Mesenchymal stem cell (in vitro differentiated cells and primary cell): ENCODE data around the gene IFNL2.

Experiments
- DNase-seq: peaks from one replicate; pipeline ENCODE4 v3.0.0-alpha.2; 2013
- H2AFZ ChIP-seq: one replicate; pipeline ENCODE4 v1.6.1; 2013; ENCODE audit warnings: low read depth, mild to moderate bottlenecking, control low read depth, inconsistent platforms, low read length, moderate library complexity
- H2AK5ac ChIP-seq: 2 replicates; pipeline ENCODE4 v1.6.1; 2013; ENCODE audit warnings: low read length, moderate library complexity, mild to moderate bottlenecking, inconsistent platforms; ENCODE audit not compliant: severe bottlenecking
- H2BK120ac ChIP-seq: one replicate; pipeline ENCODE4 v1.6.1; 2013; ENCODE audit warnings: low read depth, mild to moderate bottlenecking, inconsistent platforms, low read length, moderate library complexity
- H2BK12ac ChIP-seq, 2 experiments: one replicate each; pipeline ENCODE4 v1.6.1; 2013; ENCODE audit warnings: inconsistent platforms in 2 of 2, low read length in 2 of 2, mild to moderate bottlenecking in 2 of 2, moderate library complexity in 2 of 2, control low read depth in 1 of 2
- H2BK15ac ChIP-seq: one replicate; pipeline ENCODE4 v1.6.1; 2013; ENCODE audit warnings: mild to moderate bottlenecking, low read depth, inconsistent platforms; ENCODE audit not compliant: poor library complexity, severe bottlenecking
- H2BK5ac ChIP-seq: 2 replicates; pipeline ENCODE4 v1.6.1; 2013; ENCODE audit warnings: low read depth, mild to moderate bottlenecking, low read length, control low read depth, inconsistent platforms; ENCODE audit not compliant: poor library complexity, severe bottlenecking
- H3K14ac ChIP-seq, 2 experiments: one replicate each; pipeline ENCODE4 v1.6.1; 2013; ENCODE audit warnings: inconsistent platforms in 2 of 2, low read length in 2 of 2, control low read depth in 1 of 2, mild to moderate bottlenecking in 1 of 2, moderate library complexity in 1 of 2
- H3K18ac ChIP-seq, 2 experiments: one replicate each; pipeline ENCODE4 v1.6.1; 2013; ENCODE audit warnings: inconsistent platforms in 2 of 2, low read length in 2 of 2, control low read depth in 1 of 2, low read depth in 1 of 2, mild to moderate bottlenecking in 1 of 2
- H3K23ac ChIP-seq, 2 experiments: one replicate each; pipeline ENCODE4 v1.6.1; 2013; ENCODE audit warnings: inconsistent platforms in 2 of 2, low read length in 2 of 2, mild to moderate bottlenecking in 2 of 2, moderate library complexity in 2 of 2, control low read depth in 1 of 2
- H3K27ac ChIP-seq: 2 replicates; pipeline ENCODE4 v1.5.1; 2013; ENCODE audit warnings: mild to moderate bottlenecking, moderate library complexity, low read length, control low read depth, inconsistent platforms; ENCODE audit not compliant: poor library complexity, severe bottlenecking
- H3K27me3 ChIP-seq, 2 experiments: 2 replicates each; pipeline versions ENCODE4 v1.6.1 to v1.7.0; 2013; ENCODE audit warnings: low read length in 2 of 2, mild to moderate bottlenecking in 2 of 2, moderate library complexity in 2 of 2, control low read depth in 1 of 2, inconsistent platforms in 1 of 2; ENCODE audit not compliant: control insufficient read depth in 1 of 2, insufficient read depth in 1 of 2
- H3K36me3 ChIP-seq, 2 experiments: 2 replicates each; pipeline versions ENCODE4 v1.6.1 to v1.7.0; 2013; ENCODE audit warnings: low read length in 2 of 2, control low read depth in 1 of 2, inconsistent platforms in 1 of 2, low read depth in 1 of 2, mild to moderate bottlenecking in 1 of 2; ENCODE audit not compliant: insufficient read depth in 2 of 2, control insufficient read depth in 1 of 2
- H3K4ac ChIP-seq, 2 experiments: one replicate each; pipeline ENCODE4 v1.6.1; 2013; ENCODE audit warnings: inconsistent platforms in 2 of 2, low read length in 2 of 2, mild to moderate bottlenecking in 2 of 2, moderate library complexity in 2 of 2, control low read depth in 1 of 2, low read depth in 1 of 2
- H3K4me1 ChIP-seq: 2 replicates; pipeline ENCODE4 v1.6.1; 2013; ENCODE audit warnings: low read depth, low read length, control low read depth; ENCODE audit not compliant: control insufficient read depth, insufficient read depth
- H3K4me2 ChIP-seq: 2 replicates; pipeline ENCODE4 v1.6.1; 2013; ENCODE audit warnings: low read length, mild to moderate bottlenecking, inconsistent platforms; ENCODE audit not compliant: poor library complexity, severe bottlenecking
- H3K4me3 ChIP-seq, 2 experiments: 2 replicates each; pipeline versions ENCODE4 v1.5.1 to v1.7.0; 2013; ENCODE audit warnings: low read length in 2 of 2, mild to moderate bottlenecking in 2 of 2, control low read depth in 1 of 2, low read depth in 1 of 2; ENCODE audit not compliant: insufficient read depth in 1 of 2
- H3K79me1 ChIP-seq: replicated peaks from 2 replicates; pipeline ENCODE4 v1.6.1; 2013; ENCODE audit warnings: mild to moderate bottlenecking, control low read depth, low read length, inconsistent platforms; ENCODE audit not compliant: poor library complexity, severe bottlenecking
- H3K9ac ChIP-seq: 2 replicates; pipeline ENCODE4 v1.7.0; 2013; ENCODE audit warnings: mild to moderate bottlenecking, low read length, moderate library complexity
- H3K9me3 ChIP-seq: 2 replicates; pipeline ENCODE4 v1.7.0; 2013; ENCODE audit warnings: mild to moderate bottlenecking, low read length; ENCODE audit not compliant: control insufficient read depth
- H4K8ac ChIP-seq: one replicate; pipeline ENCODE4 v1.6.1; 2013; ENCODE audit warnings: inconsistent platforms, mild to moderate bottlenecking, low read length, moderate library complexity
- H4K91ac ChIP-seq: one replicate; pipeline ENCODE4 v1.6.1; 2013; ENCODE audit warnings: mild to moderate bottlenecking, low read length, inconsistent platforms
- WGBS: methylation state at CpG from one replicate; pipeline ENCODE4 v1.1.7; 2013; ENCODE audit warnings: mixed read lengths; 5-methylcytosine and 5-hydroxymethylcytosine counted together

Gene IFNL2

GRCh38 chr19:39230096-39230764, 38.0 kb upstream of the IFNL2 start:
- WGBS, result 45% methylated on average over 1 of the region's 2 CpGs
- no peak overlapping the region for H3K14ac ChIP-seq
- H3K27me3 ChIP-seq, result peaks cover 15 to 38% of the 10 kb centered on the region in 2 experiments
- no peak overlapping the region for H2BK5ac ChIP-seq
- peaks cover 4% of the 10 kb centered on the region for H3K9me3 ChIP-seq
- H3K4me1 ChIP-seq, result peaks cover 2% of the 10 kb centered on the region
- no peak overlapping the region for H3K27ac ChIP-seq
- H3K4me3 ChIP-seq, result no peak overlapping the region
- H3K18ac ChIP-seq, result no peak overlapping the region
- no peak overlapping the region for H3K4ac ChIP-seq
- H2BK15ac ChIP-seq, result no peak overlapping the region
- no peak overlapping the region for H4K91ac ChIP-seq
- H2BK12ac ChIP-seq, result no peak overlapping the region
- no peak overlapping the region for H2AFZ ChIP-seq
- H2BK120ac ChIP-seq, result no peak overlapping the region
- H3K36me3 ChIP-seq, result no peaks in the 10 kb centered on the region
- H2AK5ac ChIP-seq, result no peak overlapping the region
- H3K79me1 ChIP-seq, result no peaks in the 10 kb centered on the region
- H3K4me2 ChIP-seq, result no peak overlapping the region
- DNase-seq, result no peak
- H4K8ac ChIP-seq, result no peak overlapping the region
- no peak overlapping the region for H3K9ac ChIP-seq
- H3K23ac ChIP-seq, result no peak overlapping the region

GRCh38 chr19:39232708-39233107, 35.5 kb upstream of the IFNL2 start:
- Histone ChIP-seq H2BK12ac (no peak overlapping the region), H3K18ac (no peak overlapping the region), H4K91ac (no peak overlapping the region), H3K4me1 (peaks cover 3% of the 10 kb centered on the region), H2BK5ac (no peak overlapping the region), H3K9me3 (peaks cover 4% of the 10 kb centered on the region), H3K79me1 (no peaks in the 10 kb centered on the region), H3K4me2 (no peak overlapping the region), H2BK120ac (no peak overlapping the region), H3K27me3 (peaks cover 29 to 49% of the 10 kb centered on the region in 2 experiments), H3K4ac (no peak overlapping the region), H3K4me3 (no peak overlapping the region), H4K8ac (no peak overlapping the region), H2AFZ (no peak overlapping the region), H3K14ac (no peak overlapping the region), H2BK15ac (no peak overlapping the region), H3K36me3 (no peaks in the 10 kb centered on the region), H3K9ac (no peak overlapping the region), H3K23ac (no peak overlapping the region), H2AK5ac (no peak overlapping the region), H3K27ac (no peak overlapping the region)
- WGBS, result 79% methylated on average over 5 of the region's 5 CpGs
- no peak for DNase-seq

GRCh38 chr19:39236527-39236926, 31.7 kb upstream of the IFNL2 start:
- no peak overlapping the region for H3K4me2 ChIP-seq
- H3K27ac ChIP-seq, result no peak overlapping the region
- H3K14ac ChIP-seq, result no peak overlapping the region
- no peak overlapping the region for H3K23ac ChIP-seq
- H3K4me3 ChIP-seq, result no peak overlapping the region
- H3K79me1 ChIP-seq, result no peaks in the 10 kb centered on the region
- H2AFZ ChIP-seq, result no peak overlapping the region
- no peak for DNase-seq
- H3K36me3 ChIP-seq, result no peaks in the 10 kb centered on the region
- no peak overlapping the region for H3K4ac ChIP-seq
- H3K18ac ChIP-seq, result no peak overlapping the region
- no peak overlapping the region for H2BK5ac ChIP-seq
- H4K91ac ChIP-seq, result no peak overlapping the region
- H2BK12ac ChIP-seq, result no peak overlapping the region
- H3K27me3 ChIP-seq, result peaks cover 43 to 68% of the 10 kb centered on the region in 2 experiments
- H2BK120ac ChIP-seq, result no peak overlapping the region
- H3K9me3 ChIP-seq, result no peaks in the 10 kb centered on the region
- H3K4me1 ChIP-seq, result peaks cover 5% of the 10 kb centered on the region
- no peak overlapping the region for H3K9ac ChIP-seq
- 67% methylated on average over 11 of the region's 12 CpGs for WGBS
- H2AK5ac ChIP-seq, result no peak overlapping the region
- H2BK15ac ChIP-seq, result no peak overlapping the region
- H4K8ac ChIP-seq, result no peak overlapping the region

- WGBS, result 59% methylated on average over 22 of the region's 22 CpGs
- Histone ChIP-seq H3K27ac (no peak overlapping the region), H3K4me2 (no peak overlapping the region), H2BK12ac (no peak overlapping the region), H2AFZ (no peak overlapping the region), H2BK15ac (no peak overlapping the region), H3K79me1 (no peaks in the 10 kb centered on the region), H3K9me3 (no peaks in the 10 kb centered on the region), H3K27me3 (peaks cover 38 to 67% of the 10 kb centered on the region in 2 experiments), H3K14ac (no peak overlapping the region), H3K18ac (no peak overlapping the region), H3K36me3 (no peaks in the 10 kb centered on the region), H3K4me3 (no peak overlapping the region), H2AK5ac (no peak overlapping the region), H3K23ac (no peak overlapping the region), H3K4me1 (peaks cover 3% of the 10 kb centered on the region), H4K91ac (no peak overlapping the region), H2BK5ac (no peak overlapping the region), H3K9ac (no peak overlapping the region), H2BK120ac (no peak overlapping the region), H4K8ac (no peak overlapping the region), H3K4ac (no peak overlapping the region)
- no peak for DNase-seq
Observed at GRCh38 chr19:39237200-39238184, 30.7 kb upstream of the IFNL2 start.
